ENCODE measurements around the gene TMEM259.
"Not testable (repeated sequence)": the region's sequence is repeated elsewhere in the genome, so short reads cannot be mapped to it uniquely, and the experiment has no call there.

The TMEM259 gene

GRCh38 chr19:1040476-1041271 is 19.8 kb upstream of the TMEM259 start:
- DNase-seq (ENCODE audit: low read depth in 2 of 2): peak; percentile 74 to 90

- peak; percentile 98 to 100 for DNase-seq (ENCODE audit: low read depth in 2 of 2)
Observed at GRCh38 chr19:1039646-1040475, 18.9 kb upstream of the TMEM259 start, which contains the start of gene ABCA7. Gene ABCA7 (plus strand): TSS chr19:1040107. CDS start chr19:1041362, 1,255 bp downstream.

DNA sequence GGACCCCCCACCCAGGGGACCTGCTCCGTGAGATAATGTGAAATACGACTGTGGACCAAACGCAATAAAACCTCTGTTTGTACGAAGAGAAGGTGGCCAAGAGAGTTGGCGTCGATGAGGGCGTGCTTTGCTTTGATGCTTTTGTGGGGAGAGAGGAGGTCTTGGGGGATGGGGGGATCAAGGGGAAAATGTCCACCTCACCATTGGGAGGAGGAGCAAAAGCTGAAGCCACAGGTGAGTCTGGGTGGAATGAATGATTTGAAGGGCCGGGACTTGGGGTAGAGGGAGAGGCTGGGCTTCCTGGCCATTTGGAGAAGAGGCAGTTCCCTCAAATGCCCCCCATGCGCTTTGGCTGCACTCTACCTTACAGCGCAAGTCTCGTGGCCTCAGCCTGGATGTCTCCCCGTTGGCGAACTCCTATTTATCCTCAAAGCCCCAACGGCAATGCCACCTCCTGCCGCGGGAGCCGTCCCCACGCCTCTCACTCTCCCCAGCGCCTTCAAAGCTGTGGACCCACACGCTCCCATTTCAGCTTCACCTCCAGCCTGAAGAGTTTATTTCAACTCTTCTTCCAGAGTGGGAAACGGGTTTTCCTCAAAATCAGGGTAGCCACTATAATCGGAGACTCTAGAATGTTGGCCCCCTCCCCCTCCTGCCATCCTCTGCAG is 18.2 kb upstream of the TMEM259 start:
- DNase-seq (ENCODE audit: low read depth in 2 of 2): no peak

DNA sequence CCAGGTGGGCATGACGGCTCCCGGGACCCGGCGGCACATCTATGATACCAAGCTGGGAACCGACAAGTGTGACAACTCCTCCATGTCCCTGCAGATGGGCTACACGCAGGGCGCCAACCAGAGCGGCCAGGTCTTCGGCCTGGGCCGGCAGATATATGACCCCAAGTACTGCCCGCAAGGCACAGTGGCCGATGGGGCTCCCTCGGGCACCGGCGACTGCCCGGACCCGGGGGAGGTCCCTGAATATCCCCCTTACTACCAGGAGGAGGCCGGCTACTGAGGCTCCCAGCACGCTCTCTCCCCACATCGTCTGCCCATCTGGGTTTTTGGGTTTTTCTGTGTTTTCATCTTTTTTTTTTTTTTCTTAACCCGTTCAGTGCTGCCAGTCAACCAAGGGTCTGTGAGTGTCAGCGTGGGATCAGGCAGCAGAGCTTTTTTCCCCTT is 16.7 kb upstream of the TMEM259 start:
- no peak for DNase-seq (ENCODE audit: low read depth in 2 of 2)

DNA sequence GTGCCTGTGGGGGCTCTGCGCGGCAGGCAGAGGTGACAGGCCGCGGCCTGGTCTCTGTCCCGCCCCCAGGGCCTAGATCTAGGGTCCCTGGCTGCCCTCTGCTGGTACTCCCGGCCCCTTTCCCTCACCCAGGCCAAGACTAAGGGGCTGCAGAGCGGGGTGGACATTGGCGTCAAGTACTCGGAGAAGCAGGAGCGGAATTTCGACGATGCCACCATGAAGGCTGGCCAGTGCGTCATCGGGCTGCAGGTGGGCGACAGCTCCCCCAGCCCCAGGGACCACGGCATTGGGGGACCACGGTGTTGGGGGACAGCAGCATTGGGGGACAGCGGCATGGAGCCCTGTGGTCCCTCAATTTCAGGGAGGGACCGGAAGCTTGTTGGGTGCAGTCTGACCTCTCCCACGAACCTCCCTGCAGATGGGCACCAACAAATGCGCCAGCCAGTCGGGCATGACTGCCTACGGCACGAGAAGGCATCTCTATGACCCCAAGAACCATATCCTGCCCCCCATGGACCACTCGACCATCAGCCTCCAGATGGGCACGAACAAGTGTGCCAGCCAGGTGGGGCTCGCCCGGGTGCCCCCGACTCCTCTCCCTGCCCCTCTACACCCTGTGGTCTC is 15.2 kb upstream of the TMEM259 start:
- no peak for DNase-seq (ENCODE audit: low read depth in 2 of 2)

DNA sequence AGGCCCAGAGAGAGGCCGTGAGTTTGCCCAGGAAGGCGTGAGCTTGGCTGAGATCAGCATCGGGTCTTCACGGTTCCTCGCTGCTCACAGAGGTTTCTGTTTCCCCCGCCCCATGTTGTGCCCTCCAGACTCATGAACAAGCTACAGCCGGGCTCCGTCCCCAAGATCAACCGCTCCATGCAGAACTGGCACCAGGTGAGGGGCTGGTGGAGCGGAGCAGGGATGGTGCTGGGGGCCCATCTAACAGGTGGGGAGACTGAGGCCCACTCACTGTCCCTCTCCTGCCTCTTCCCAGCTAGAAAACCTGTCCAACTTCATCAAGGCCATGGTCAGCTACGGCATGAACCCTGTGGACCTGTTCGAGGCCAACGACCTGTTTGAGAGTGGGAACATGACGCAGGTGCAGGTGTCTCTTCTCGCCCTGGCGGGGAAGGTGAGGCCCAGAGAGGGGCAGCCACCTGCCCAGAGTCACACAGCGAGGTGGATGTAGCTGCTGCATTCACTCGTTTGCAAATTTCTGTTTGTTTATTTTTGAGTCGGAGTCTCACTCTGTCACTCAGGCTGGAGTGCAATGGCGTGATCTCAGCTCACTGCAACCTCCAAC is 11.4 kb upstream of the TMEM259 start:
- DNase-seq (ENCODE audit: low read depth in 2 of 2): no peak

DNA sequence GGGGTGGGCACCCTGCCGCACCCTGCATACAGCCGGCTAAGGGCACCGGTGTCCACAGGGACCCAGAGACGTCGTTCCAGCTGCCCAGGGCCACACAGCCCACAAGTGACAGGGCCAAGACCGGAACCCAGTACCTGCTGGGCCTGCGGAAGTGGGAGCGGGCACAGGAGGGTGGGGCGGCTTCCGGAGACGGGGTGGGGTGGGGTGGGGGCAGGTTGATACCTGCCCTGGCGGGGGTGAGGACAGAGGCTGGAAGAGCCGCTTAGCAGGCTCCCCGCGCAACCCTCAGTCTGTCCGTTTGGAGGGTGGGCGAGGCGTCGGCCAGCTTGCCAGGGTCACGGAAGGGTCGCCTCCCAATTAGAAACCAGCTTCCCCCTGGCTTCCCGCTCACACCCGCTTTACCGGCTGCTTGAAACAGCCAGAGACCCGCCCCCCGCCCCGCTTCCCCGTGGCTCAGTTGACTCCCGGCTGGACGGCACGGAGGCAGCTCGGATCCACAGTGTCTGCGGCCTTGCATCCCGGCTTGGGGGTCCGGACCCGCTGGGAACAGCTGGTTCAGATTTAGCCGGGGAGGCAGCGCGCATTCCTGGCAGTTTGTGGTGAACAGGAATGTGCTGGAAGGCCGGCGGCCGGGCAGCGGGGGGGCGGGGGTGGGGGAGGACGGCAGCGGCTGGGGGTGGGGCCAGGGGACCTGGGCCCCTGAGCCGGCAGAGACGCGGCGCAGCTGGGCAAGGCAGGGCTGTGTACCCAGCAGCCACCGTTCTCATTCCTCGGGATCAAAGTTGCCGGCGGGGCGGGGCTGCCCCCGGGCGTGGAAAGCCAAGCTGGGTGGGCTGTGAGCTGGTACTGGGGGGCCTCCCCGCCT is 7.4 kb upstream of the TMEM259 start:
- no peak for DNase-seq (ENCODE audit: low read depth in 2 of 2)

DNA sequence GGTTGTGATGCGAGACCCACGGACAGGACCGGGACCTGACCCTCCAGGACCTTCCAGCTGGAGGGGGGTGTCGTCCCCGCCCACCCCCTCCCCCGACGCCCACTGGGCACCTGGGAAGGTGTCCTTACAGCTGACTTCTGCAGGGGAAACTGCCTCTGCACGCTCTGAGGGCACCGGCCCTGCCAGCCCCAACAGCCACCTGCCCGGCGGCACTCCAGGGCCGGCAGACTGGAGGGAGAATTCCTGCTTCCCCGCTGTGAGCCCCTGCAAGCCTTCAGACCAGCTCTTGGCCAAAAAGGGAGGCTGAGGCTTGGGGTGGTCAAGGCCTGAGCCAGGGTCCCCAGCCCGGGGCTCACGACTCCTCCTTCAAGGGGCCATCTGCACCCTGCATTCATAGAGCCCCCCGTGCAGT is 6.7 kb upstream of the TMEM259 start:
- no peak for DNase-seq (ENCODE audit: low read depth in 2 of 2)

DNA sequence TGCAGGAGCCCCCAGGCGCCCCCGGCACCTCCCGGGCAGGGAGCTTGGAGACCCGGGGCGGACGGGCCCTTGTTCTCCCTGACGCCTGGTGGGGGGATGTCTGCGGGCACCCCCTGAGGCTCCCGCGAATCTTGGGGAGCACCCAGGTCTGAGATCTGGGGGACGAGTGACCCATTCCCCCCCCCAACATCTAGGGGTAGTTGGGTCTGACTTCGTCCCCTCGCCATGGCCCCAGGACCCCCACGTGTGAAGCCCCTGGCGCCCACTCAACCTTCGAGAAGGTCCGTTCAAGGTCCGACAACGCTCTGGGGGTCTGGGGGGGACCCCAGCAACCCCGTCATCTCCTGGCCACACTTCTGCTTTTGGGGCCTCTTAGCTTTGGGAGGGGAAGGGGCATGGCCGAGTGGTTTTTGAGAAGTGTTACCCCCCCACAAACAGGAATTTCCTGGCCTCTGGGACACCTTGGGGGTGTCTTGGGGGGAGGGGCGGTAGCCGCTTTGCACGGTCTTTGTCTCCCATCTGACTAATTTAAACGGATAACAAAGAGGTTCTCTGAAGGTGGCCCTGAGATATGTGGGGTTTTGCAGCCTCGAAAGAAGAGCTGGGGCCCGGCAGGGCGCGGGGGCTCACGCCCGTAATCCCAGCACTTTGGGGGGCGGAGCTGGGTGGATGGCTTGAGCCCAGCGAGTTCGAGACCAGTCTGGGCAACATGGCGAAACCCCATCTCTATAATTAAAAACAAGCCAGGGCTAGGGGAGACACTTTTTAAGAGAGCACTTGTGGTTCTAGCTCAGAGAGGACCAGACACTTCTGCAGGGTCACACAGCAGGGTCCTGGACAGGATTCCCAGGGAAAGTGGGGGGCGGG is 6.1 kb upstream of the TMEM259 start:
- DNase-seq (ENCODE audit: low read depth in 2 of 2): no peak

- DNase-seq (ENCODE audit: low read depth in 2 of 2): peak; percentile 58 to 61
Observed at GRCh38 chr19:1025960-1026782, 5.2 kb upstream of the TMEM259 start, which contains the start of gene CNN2. Gene CNN2 (plus strand): TSS chr19:1026608. CDS start chr19:1026662, 54 bp downstream.

DNA sequence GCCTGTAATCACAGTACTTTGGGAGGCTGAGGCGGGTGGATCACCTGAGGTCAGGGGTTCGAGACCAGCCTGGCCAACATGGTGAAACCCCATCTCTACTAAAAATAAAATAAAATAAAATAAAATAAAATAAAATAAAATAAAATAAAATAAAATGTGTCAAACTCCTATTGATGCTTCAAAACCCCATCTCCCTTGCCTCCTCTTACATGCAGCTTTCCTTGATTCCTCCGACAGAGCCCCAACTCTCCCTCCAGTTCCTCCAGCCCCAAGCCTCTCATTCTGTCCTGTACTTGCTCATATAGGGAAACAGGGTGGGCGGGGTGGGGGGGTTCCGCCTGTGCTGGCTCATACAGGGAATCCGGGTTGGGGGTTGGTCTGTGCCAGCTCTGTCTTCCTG is 4.2 kb upstream of the TMEM259 start:
- DNase-seq (ENCODE audit: low read depth in 2 of 2): not testable (repeated sequence)

DNA sequence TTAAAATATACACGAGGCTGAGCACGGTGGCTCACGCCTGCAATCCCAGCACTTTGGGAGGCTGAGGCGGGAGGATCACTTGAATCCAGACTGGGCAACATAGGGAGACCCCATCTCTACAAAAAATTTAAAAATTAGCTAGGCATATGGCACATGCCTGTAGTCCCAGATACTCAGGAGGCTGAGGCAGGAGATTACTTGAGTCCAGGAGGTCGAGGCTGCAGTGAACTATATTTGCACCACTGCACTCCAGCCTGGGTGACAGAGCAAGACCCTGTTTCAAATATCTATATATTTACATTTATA is 2.9 kb upstream of the TMEM259 start:
- not testable (repeated sequence) for DNase-seq (ENCODE audit: low read depth in 2 of 2)

GRCh38 chr19:1019980-1020867 is 699 bp downstream of the TMEM259 start:
- no peak for DNase-seq (ENCODE audit: low read depth in 2 of 2)

DNA sequence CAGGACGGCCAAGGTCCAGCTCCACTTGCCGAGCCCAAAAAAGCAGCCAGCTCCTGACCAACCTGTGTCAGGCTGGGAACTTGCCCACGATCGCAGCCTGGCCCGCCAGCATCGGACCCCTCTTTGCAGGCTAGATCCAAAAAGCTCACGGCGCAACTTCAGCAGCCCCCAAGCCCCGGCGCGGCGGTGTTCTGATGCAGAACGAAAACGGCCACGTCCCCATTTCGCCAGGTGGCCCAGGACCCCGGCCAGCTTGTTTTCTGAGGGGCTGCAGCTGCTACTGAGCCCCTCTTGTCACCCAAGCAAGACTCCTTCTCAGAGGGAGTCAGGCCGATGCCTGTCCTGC is 1.3 kb downstream of the TMEM259 start:
- no peak for DNase-seq (ENCODE audit: low read depth in 2 of 2)

- DNase-seq (ENCODE audit: low read depth in 2 of 2): no peak
Observed at GRCh38 chr19:1018932-1019615, 1.8 kb downstream of the TMEM259 start.

DNA sequence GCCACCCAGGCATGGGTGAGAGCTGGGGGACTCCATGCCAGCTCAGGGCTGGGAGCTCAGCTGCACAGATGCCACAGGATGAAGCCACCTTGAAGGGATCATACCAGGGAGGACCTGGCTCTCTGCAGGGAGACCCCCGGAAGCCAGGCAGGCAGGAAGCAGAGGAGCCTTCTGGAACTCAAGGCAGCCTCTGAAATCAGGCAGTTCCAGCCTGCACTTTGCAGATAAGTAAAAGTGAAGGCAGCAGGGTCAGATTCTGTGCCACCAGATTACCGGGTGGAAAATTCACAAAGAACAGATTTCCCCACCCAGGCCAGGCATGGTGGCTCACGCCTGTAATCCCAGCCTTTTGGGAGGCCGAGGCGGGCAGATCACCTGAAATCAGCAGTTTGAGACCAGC is 2.5 kb downstream of the TMEM259 start:
- DNase-seq (ENCODE audit: low read depth in 2 of 2): no peak

DNA sequence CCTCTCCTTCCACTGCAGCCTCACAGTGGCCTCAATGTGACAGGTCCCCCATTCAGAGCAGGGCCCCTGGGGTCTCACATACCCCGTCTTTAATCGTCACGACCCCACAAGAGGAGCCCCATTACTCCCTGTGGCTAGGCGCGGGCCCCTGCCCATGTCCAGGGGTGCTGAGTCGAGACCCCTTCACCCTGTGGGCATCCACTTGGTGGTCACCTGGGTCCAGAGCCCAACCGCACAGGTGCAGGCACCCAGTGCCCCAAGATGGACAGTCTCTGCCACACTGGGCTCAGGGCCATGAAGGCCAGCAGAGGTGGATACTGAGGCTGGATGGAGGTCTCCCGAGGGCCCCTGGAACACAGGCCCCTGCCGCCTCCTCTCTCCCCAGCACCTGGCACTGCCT is 3.0 kb downstream of the TMEM259 start:
- no peak for DNase-seq (ENCODE audit: low read depth in 2 of 2)
